HepG2 (cell line): ENCODE measurements around the gene EIF5B. TPM values are rescaled to one million over a fixed set of nuclear protein-coding genes. Genes with fewer than 3 reads are reported as not detected.
A peak's percentile ranks its signal among the peaks of the same experiment; 100 is the strongest.

Source experiments
- ARID5B ChIP-seq: IDR thresholded peaks from 2 replicates; pipeline ENCODE4 v1.4.0; 2020; ENCODE audit warnings: mild to moderate bottlenecking, missing genetic modification reagents
- ASH2L ChIP-seq: fragments of 300-600, 200-600 bp; sonication (generic); IDR thresholded peaks from 2 replicates; pipeline ENCODE4 v1.7.0; 2017; ENCODE audit warnings: low read depth, mild to moderate bottlenecking, moderate library complexity, mixed read lengths, low read length; ENCODE audit not compliant: insufficient read length
- HMG20B ChIP-seq: conservative IDR thresholded peaks from 2 replicates; pipeline ENCODE4 v1.6.1; 2016; ENCODE audit warnings: missing genetic modification reagents, missing compliant biosample characterization
- IKZF4 ChIP-seq: sonication (generic); formaldehyde crosslinking; IDR thresholded peaks from 2 replicates; pipeline ENCODE4 v1.5.1; 2020; ENCODE audit warnings: borderline replicate concordance, mild to moderate bottlenecking, low read depth, missing genetic modification reagents; ENCODE audit errors: not compliant biosample characterization
- MTF1 ChIP-seq: sonication (generic); formaldehyde crosslinking; IDR thresholded peaks from 2 replicates; pipeline ENCODE4 v1.5.0; 2020; ENCODE audit warnings: missing genetic modification reagents
- NBN ChIP-seq: fragments of 450-650 bp; conservative IDR thresholded peaks from 2 replicates; pipeline ENCODE4 v1.6.1; 2017
- PLRG1 ChIP-seq: fragments of 450-650 bp; conservative IDR thresholded peaks from 2 replicates; pipeline ENCODE4 v1.6.1; 2016
- SMC3 ChIP-seq: IDR thresholded peaks from 2 replicates; pipeline ENCODE4 v1.6.1; 2011; ENCODE audit warnings: low read length, improper control_type of control experiment
- SNAPC4 ChIP-seq: sonication (generic); formaldehyde crosslinking; IDR thresholded peaks from 2 replicates; pipeline ENCODE4 v1.4.0; 2020; ENCODE audit warnings: mild to moderate bottlenecking, missing genetic modification reagents
- ZBTB46 ChIP-seq: sonication (generic); formaldehyde crosslinking; IDR thresholded peaks from 2 replicates; pipeline ENCODE4 v1.4.0; 2020; ENCODE audit warnings: mild to moderate bottlenecking, missing genetic modification reagents, borderline replicate concordance
- ZBTB7A ChIP-seq: sonication (generic); formaldehyde crosslinking; IDR thresholded peaks from 2 replicates; pipeline ENCODE4 v1.8.0; 2022; ENCODE audit warnings: mild to moderate bottlenecking, missing genetic modification reagents
- ZNF24 ChIP-seq: fragments of 450-650 bp; IDR thresholded peaks from 2 replicates; pipeline ENCODE4 v1.6.1; 2017; ENCODE audit warnings: antibody characterized with exemption, mild to moderate bottlenecking
- ZNF382 ChIP-seq: sonication (generic); formaldehyde crosslinking; IDR thresholded peaks from 2 replicates; pipeline ENCODE4 v1.5.0; 2020; ENCODE audit warnings: missing genetic modification reagents, mild to moderate bottlenecking, borderline replicate concordance
- ZNF460 ChIP-seq: sonication (generic); formaldehyde crosslinking; IDR thresholded peaks from 2 replicates; pipeline ENCODE4 v1.5.1; 2020; ENCODE audit warnings: missing genetic modification reagents, mild to moderate bottlenecking, borderline replicate concordance
- ZNF691 ChIP-seq: sonication (generic); formaldehyde crosslinking; IDR thresholded peaks from 2 replicates; pipeline ENCODE4 v1.4.0; 2020; ENCODE audit warnings: missing genetic modification reagents, low read depth, mild to moderate bottlenecking, borderline replicate concordance
- ZNF83 ChIP-seq: sonication (generic); formaldehyde crosslinking; IDR thresholded peaks from 2 replicates; pipeline ENCODE4 v1.4.0; 2020; ENCODE audit warnings: missing genetic modification reagents, mild to moderate bottlenecking, borderline replicate concordance
- polyA plus RNA-seq, 8 experiments: library from polyadenylated mRNA; depleted of rRNA in 3 of 8; stranded (reverse) in 7 of 8; unstranded in 1 of 8; fragments of >200 nt; fragmentation: Illumina TruSeq in 4 of 8; extraction: Trizol in 4 of 8; gene quantifications; 2 replicates each; pipeline versions ENCODE4 v1.2.1 to v1.2.3, GENCODE V29; 2011 to 2016; ENCODE audit warnings: low read depth in 4 of 8, missing spikeins in 1 of 8, mixed read lengths in 1 of 8; ENCODE audit not compliant: insufficient read depth in 1 of 8
- total RNA-seq, 5 experiments: library from RNA; depleted of rRNA; stranded (reverse); fragments of >200 nt; fragmentation: Illumina TruSeq; extraction: Trizol; gene quantifications; 2 replicates each; pipeline ENCODE4 v1.2.3, GENCODE V29; 2016; ENCODE audit warnings: low read depth in 1 of 5

Gene EIF5B
- total and polyA plus RNA-seq, 2 of the 13 experiments (the other 11 are each of a cell fraction or from before 2014, with no cell fraction given) = 8.8 to 32.1 TPM

GRCh38 chr2:99337113-99338028 lies at the start of gene EIF5B (continued):
- TF ChIP-seq ASH2L (peak; percentile 89), ZBTB7A (no peak), ZNF24 (no peak), ZNF691 (CRISPR knock-in tag) (peak; percentile 92), NBN (no peak), MTF1 (CRISPR knock-in tag) (peak; percentile 35; the same call in 1 of the 2 replicates), PLRG1 (no peak), HMG20B (peak; percentile 68; the same call in 1 of the 2 replicates), SNAPC4 (CRISPR knock-in tag) (peak; percentile 81), ZNF382 (CRISPR knock-in tag) (no peak), ZNF83 (CRISPR knock-in tag) (no peak), IKZF4 (CRISPR knock-in tag) (peak; percentile 81), ZBTB46 (CRISPR knock-in tag) (peak; percentile 91; the same call in 1 of the 2 replicates), SMC3 (no peak), ZNF460 (CRISPR knock-in tag) (no peak), ARID5B (CRISPR knock-in tag) (peak; percentile 82)
